ENCODE results near the gene NFATC2.

NFATC2 gene

DNA sequence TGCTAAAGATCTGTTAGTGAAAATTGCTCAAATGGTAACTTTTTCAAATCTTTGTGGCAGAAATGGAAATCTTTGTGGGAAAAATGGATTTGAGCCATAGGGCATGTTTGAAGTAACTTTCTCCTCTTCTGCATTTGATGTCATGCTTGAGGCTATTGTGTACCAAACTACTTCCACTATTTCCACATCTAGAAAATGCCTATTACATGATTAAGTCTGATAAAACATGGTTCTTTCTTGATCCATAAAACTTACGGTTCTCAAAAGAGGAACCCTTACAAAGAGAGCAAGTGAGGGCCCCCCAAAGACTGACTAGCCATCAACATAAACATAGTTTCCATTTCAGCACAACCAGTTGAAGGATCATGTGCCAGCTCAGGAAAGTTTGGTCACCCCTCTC lies 150.6 kb downstream of the NFATC2 start:
- no peak for DNase-seq (ENCODE audit: low read depth in 2 of 2)
- no peak overlapping the region for H3K4me3 ChIP-seq (replicated peaks in 1 of 2; ENCODE audit: low read depth in 2 of 2, low read length in 2 of 2)
- TF ChIP-seq, protein P1, sequence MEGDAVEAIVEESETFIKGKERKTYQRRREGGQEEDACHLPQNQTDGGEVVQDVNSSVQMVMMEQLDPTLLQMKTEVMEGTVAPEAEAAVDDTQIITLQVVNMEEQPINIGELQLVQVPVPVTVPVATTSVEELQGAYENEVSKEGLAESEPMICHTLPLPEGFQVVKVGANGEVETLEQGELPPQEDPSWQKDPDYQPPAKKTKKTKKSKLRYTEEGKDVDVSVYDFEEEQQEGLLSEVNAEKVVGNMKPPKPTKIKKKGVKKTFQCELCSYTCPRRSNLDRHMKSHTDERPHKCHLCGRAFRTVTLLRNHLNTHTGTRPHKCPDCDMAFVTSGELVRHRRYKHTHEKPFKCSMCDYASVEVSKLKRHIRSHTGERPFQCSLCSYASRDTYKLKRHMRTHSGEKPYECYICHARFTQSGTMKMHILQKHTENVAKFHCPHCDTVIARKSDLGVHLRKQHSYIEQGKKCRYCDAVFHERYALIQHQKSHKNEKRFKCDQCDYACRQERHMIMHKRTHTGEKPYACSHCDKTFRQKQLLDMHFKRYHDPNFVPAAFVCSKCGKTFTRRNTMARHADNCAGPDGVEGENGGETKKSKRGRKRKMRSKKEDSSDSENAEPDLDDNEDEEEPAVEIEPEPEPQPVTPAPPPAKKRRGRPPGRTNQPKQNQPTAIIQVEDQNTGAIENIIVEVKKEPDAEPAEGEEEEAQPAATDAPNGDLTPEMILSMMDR (IDR thresholded peaks at IDR 0.05; ENCODE audit: low read depth, low read length), result no peak

DNA sequence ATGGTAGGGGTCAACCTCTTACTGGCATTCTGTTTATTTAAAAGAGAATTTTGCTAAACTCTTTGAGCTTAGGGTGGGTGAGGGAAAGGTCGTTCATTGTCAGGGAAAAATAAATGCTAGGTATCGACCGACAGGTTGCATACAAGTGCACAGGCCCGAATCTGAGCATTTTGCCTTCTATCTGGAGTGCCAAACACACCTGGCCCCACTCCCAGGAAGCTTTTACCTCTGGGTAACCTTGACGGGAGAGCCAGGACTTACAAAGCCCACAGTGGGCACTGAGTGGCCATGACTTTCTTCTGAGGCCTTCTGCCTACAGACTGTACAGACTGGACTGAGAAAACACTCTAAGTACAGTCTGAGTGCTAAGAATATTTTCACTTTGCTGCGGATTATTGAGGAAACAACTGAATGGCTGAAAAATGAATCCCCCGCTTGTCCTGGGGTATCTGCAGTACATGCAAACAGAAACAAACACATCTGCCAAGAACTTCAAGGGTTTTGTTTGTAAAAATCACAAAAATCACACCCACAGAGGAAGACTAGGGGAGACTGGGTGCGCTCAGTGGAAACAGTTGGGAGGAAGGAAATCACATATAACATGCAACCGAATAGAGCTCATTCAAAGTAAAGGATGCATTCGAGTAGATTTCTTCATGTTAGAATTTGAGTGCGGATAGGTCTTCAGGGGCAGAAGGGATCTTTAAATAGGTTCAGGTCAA lies 152.8 kb downstream of the NFATC2 start:
- H3K4me3 ChIP-seq (replicated peaks in 1 of 2; ENCODE audit: low read depth in 2 of 2, low read length in 2 of 2), result no peak overlapping the region
- DNase-seq (ENCODE audit: low read depth in 2 of 2), result no peak
- TF ChIP-seq, protein P1 (IDR thresholded peaks at IDR 0.05; ENCODE audit: low read depth, low read length), result no peak

GRCh38 chr20:51388756-51389542 lies 153.6 kb downstream of the NFATC2 start:
- H3K4me3 ChIP-seq (replicated peaks in 1 of 2; ENCODE audit: low read depth in 2 of 2, low read length in 2 of 2), result no peak overlapping the region
- DNase-seq (ENCODE audit: low read depth in 2 of 2), result peak; percentile 14 to 29
- TF ChIP-seq, protein P1 (IDR thresholded peaks at IDR 0.05; ENCODE audit: low read depth, low read length), result no peak

GRCh38 chr20:51388227-51388626 lies 154.3 kb downstream of the NFATC2 start:
- H3K4me3 ChIP-seq (replicated peaks in 1 of 2; ENCODE audit: low read depth in 2 of 2, low read length in 2 of 2), result no peak overlapping the region
- TF ChIP-seq, protein P1 (IDR thresholded peaks at IDR 0.05; ENCODE audit: low read depth, low read length), result no peak
- DNase-seq (ENCODE audit: low read depth in 2 of 2), result peak in 1 of 2 donors; percentile 71

GRCh38 chr20:51387125-51387875 lies 155.2 kb downstream of the NFATC2 start:
- H3K4me3 ChIP-seq (replicated peaks in 1 of 2; ENCODE audit: low read depth in 2 of 2, low read length in 2 of 2), result no peak overlapping the region
- TF ChIP-seq, protein P1 (IDR thresholded peaks at IDR 0.05; ENCODE audit: low read depth, low read length), result no peak
- no peak for DNase-seq (ENCODE audit: low read depth in 2 of 2)

DNA sequence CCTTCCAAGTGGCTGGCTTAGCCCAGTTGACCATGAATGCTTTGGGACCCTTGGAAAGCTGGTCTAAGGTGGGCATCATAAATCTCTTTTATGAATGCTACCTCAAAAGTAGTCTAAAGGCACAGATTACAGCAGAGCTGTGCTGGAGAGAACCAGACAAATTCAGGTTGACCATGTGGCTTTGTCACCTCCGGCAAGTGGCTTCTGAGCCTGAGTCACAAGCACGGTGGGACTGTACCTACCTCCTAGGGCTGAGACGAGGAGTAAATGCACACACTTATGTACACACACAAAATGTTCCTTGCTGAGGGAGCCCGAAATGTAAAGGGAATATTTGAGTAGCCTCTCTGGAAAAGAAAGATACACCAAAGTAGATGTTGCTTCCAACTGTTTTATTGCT lies 155.9 kb downstream of the NFATC2 start:
- DNase-seq (ENCODE audit: low read depth in 2 of 2), result no peak
- H3K4me3 ChIP-seq (replicated peaks in 1 of 2; ENCODE audit: low read depth in 2 of 2, low read length in 2 of 2), result no peak overlapping the region
- TF ChIP-seq, protein P1 (IDR thresholded peaks at IDR 0.05; ENCODE audit: low read depth, low read length), result no peak

All from cardiac fibroblast (primary cell).